NCI-H345 (cell line): ENCODE data around the gene SMPDL3B.

Experiments
- DNase-seq: peaks from one replicate; lab custom pipeline; 2025; lab: John Stamatoyannopoulos, UW

The SMPDL3B gene

GRCh38 chr1:27940870-27941560 is 6.2 kb downstream of the SMPDL3B start:
- no peak for DNase-seq

- no peak for DNase-seq
Measured at GRCh38 chr1:27941671-27942540, 7.1 kb downstream of the SMPDL3B start.

- no peak for DNase-seq
Measured at GRCh38 chr1:27945020-27945419, 10.2 kb downstream of the SMPDL3B start.

- no peak for DNase-seq
Measured at GRCh38 chr1:27949027-27949426, 14.2 kb downstream of the SMPDL3B start.

- no peak for DNase-seq
Measured at GRCh38 chr1:27951396-27951795, 16.6 kb downstream of the SMPDL3B start.

- DNase-seq, result no peak
Measured at GRCh38 chr1:27952147-27952546, 17.3 kb downstream of the SMPDL3B start.

GRCh38 chr1:27954186-27954585 is 19.4 kb downstream of the SMPDL3B start:
- DNase-seq, result no peak

GRCh38 chr1:27955076-27955475 is 20.3 kb downstream of the SMPDL3B start:
- DNase-seq, result no peak

- no peak for DNase-seq
Measured at GRCh38 chr1:27956761-27957160, 22.0 kb downstream of the SMPDL3B start.

GRCh38 chr1:27957655-27958054 is 22.9 kb downstream of the SMPDL3B start:
- DNase-seq, result no peak

GRCh38 chr1:27958513-27958912 is 23.7 kb downstream of the SMPDL3B start:
- DNase-seq, result no peak

- peak; percentile 86 for DNase-seq
Measured at GRCh38 chr1:27959792-27960603, 25.2 kb downstream of the SMPDL3B start, which contains the start of gene XKR8. TSS of gene XKR8 (plus strand) at chr1:27959973. CDS start at chr1:27960070, 97 bp downstream.

- DNase-seq, result no peak
Measured at GRCh38 chr1:27960762-27961645, 26.2 kb downstream of the SMPDL3B start.

GRCh38 chr1:27961646-27962221 is 26.9 kb downstream of the SMPDL3B start:
- DNase-seq, result no peak

GRCh38 chr1:27963393-27963792 is 28.6 kb downstream of the SMPDL3B start:
- no peak for DNase-seq

- no peak for DNase-seq
Measured at GRCh38 chr1:27966402-27967105, 31.8 kb downstream of the SMPDL3B start.

GRCh38 chr1:27967106-27967883 is 32.5 kb downstream of the SMPDL3B start:
- no peak for DNase-seq

GRCh38 chr1:27967884-27968466 is 33.2 kb downstream of the SMPDL3B start:
- no peak for DNase-seq

- DNase-seq, result no peak
Measured at GRCh38 chr1:27968692-27969091, 33.9 kb downstream of the SMPDL3B start.
